ENCODE measurements around the gene PTTG1IP.
A peak's percentile ranks its signal among the peaks of the same experiment; 100 is the strongest.
"Not testable (repeated sequence)": the region's sequence is repeated elsewhere in the genome, so short reads cannot be mapped to it uniquely, and the experiment has no call there.

Gene PTTG1IP, protein sequence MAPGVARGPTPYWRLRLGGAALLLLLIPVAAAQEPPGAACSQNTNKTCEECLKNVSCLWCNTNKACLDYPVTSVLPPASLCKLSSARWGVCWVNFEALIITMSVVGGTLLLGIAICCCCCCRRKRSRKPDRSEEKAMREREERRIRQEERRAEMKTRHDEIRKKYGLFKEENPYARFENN

GRCh38 chr21:44873356-44874239 is at the start of gene PTTG1IP:
Gene PTTG1IP, minus strand, starts transcription at chr21:44873690. Its CDS starts 74 bp downstream, at chr21:44873616.
- DNase-seq (ENCODE audit: low read depth), result peak; percentile 99

GRCh38 chr21:44921928-44922327 is 48.4 kb upstream of the PTTG1IP start:
- no peak for DNase-seq (ENCODE audit: low read depth)

- peak; percentile 56 for DNase-seq (ENCODE audit: low read depth)
Measured at GRCh38 chr21:44920694-44921604, 47.5 kb upstream of the PTTG1IP start, which contains the start of gene ITGB2. Gene ITGB2, minus strand, starts transcription at chr21:44920899. Its CDS starts 10,117 bp downstream, at chr21:44910782.

DNA sequence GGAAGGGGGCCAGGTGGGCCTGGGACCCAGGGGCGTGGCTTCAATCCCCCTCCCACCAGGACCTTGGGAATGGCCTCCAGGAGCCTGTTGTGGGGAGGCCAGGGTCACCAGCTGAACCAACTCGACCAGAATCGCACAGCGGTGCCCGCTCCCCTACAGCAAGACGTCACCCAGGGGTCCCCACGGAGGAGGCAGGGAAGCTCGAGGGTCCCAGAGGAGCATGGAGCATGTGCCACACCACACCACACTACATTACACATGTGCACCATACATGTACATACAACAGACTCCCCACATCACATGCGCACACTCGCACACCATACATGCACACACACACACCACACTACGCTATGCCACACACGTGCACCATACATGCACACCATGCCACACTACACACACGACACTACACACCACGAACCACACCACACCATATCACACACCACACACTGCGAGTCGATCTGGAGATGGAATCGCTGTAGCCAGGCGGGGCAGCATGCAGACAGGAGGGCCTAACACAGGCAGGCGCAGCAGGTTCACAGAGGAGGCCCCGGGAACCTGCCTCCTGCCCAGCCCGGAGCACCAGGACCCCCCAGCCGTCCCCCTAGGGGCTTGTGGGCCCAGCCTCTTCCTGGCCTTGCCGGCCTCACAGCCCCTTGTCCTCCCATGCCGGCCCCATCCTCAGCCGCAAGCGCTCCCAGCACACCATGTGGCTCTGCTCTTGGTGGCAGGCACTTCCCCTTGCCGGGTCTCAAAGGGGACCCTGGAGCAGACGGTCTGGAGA is 46.6 kb upstream of the PTTG1IP start:
- no peak for DNase-seq (ENCODE audit: low read depth)

DNA sequence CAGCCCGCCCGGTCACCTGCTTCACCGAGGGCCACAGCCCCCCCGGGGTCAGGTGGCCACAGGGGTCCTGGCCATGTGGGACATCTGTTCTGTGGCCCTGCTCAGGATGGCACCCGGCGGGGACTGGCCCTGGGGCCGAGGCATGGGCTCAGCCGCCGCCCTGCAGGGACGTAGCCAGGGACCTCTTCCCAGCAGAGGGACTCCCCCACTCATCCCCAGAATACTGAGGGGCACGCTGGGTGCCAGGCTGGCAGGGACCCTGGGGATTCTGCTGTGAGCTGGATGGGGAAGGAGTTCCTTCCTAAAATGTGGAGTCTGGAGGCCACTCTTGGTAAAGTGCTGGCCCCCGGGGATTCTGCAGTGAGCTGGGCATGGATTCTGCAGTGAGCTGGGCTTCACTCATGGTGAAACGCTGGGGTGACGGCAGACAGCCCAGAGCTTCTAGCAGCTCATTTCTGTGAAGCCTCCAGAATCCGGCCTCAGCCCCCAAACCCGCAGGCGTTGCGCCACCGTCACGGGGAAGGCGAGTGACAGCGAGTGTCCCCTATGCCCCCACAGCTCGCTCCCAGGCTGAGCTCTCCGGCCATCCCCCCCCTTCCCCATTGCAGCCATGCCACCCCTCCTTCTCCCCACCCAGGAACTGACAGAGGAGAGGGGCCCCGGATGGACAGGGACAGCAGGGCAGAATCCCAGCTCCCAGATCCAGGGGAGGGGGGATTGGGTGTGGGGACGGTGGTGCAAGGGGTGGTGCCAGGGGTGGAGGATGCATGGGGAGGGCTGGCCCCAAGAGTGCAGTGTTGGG is 45.8 kb upstream of the PTTG1IP start:
- no peak for DNase-seq (ENCODE audit: low read depth)

DNA sequence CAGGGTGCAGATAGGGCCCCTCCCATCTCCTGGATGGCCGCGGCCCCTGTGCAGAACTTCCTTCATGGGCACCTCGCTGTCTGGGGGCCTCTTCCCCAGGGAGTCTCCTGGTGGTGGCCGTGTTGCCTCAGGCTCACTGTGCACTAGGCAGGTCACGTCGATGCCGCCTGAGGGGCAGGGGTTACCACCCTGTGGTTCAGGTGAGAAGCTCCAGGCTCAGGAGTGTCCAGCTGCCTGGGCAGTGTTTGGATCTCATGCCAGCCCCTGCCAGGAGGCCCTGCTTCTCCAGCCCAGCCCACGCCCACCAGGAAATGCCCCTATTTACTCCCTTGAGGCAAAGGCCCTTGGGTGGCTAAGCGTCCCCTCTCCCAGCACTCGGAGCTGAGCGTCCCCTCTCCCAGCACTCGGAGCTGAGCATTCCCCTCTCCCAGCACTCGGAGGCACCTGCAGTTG is 45.1 kb upstream of the PTTG1IP start:
- DNase-seq (ENCODE audit: low read depth), result no peak

GRCh38 chr21:44918107-44918470 is 44.6 kb upstream of the PTTG1IP start:
- no peak for DNase-seq (ENCODE audit: low read depth)

DNA sequence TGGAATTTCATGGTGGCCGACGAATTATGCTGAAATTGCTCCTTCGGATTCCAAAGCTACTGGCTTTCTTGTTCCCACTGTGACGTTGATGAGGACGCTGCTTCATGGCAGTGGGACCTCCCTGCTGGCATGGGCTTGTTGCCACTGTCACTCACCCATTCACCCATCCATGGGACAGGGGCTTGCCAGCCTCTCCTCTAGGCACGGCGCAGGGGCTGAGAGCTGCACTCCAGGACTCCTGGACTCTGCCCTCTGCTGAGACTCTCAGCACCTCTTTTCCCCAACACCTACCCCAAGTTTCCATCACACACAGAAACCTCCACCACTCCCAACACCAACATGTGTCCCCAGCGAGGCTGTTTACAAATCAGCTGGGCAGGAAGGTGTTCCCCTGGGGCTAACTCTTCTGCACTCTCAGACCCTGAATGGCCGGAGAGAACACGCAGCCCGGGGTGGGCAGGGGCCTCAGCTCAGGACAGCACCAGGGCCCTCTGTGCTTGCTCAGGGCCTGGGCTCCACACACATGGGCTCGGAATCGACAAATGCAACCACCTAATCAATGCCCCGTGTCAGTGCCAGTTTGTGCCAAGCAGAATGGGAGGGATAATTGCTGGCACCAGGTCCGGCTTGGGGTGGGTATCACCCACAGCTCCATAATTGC is 44.1 kb upstream of the PTTG1IP start:
- DNase-seq (ENCODE audit: low read depth), result no peak

GRCh38 chr21:44916965-44917364 is 43.5 kb upstream of the PTTG1IP start:
- DNase-seq (ENCODE audit: low read depth), result no peak

DNA sequence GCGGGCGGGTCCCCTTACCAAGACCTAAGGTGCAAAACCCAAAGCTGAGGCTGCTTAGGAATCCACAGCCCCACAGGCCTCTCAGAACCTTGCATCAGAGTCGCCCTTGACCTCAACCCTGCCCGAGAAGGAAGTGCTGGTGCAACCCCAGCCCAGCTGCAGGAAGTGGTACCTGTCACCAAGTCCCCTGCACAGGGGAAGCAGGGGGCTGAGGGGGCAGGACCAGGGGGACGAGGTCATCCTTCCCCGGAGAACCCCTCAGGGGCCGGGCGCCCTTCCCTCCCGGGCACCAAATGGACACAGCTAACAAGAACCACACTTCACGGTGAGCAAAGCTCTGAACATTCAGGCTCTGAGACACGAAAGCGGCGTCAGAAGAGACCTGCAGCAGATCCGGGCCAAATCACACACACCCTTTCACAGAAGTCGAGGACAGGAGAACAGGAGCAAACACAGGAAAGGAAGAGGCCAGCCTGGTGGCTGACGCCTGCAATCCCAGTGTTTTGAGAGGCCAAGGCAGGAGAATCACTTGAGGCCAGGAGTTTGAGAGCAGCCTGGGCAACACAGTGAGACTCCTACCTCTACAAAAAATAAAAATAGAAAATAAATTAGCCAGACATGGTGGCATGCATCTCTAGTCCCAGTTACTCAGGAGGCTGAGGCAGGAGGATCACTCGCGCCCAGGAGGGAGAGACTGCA is 40.8 kb upstream of the PTTG1IP start:
- peak; percentile 59 for DNase-seq (ENCODE audit: low read depth)

- DNase-seq (ENCODE audit: low read depth), result no peak
Measured at GRCh38 chr21:44913425-44914175, 40.1 kb upstream of the PTTG1IP start.

- DNase-seq (ENCODE audit: low read depth), result not testable (repeated sequence)
Measured at GRCh38 chr21:44912506-44913412, 39.3 kb upstream of the PTTG1IP start.

- no peak for DNase-seq (ENCODE audit: low read depth)
Measured at GRCh38 chr21:44912158-44912473, 38.6 kb upstream of the PTTG1IP start.

GRCh38 chr21:44911384-44912157 is 38.1 kb upstream of the PTTG1IP start:
- peak; percentile 45 for DNase-seq (ENCODE audit: low read depth)

DNA sequence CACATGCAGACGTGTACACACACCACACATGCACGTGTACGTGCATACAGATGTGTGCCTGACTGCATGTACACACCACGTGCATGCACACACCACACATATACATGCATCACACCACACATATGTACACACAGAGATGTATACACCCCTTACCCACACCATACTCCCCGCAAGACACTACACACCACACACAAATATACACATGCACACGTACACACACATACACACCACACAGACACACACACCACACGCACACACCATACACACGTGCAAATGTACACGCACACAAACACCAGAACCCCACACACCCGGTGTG is 37.5 kb upstream of the PTTG1IP start:
- DNase-seq (ENCODE audit: low read depth), result no peak

DNA sequence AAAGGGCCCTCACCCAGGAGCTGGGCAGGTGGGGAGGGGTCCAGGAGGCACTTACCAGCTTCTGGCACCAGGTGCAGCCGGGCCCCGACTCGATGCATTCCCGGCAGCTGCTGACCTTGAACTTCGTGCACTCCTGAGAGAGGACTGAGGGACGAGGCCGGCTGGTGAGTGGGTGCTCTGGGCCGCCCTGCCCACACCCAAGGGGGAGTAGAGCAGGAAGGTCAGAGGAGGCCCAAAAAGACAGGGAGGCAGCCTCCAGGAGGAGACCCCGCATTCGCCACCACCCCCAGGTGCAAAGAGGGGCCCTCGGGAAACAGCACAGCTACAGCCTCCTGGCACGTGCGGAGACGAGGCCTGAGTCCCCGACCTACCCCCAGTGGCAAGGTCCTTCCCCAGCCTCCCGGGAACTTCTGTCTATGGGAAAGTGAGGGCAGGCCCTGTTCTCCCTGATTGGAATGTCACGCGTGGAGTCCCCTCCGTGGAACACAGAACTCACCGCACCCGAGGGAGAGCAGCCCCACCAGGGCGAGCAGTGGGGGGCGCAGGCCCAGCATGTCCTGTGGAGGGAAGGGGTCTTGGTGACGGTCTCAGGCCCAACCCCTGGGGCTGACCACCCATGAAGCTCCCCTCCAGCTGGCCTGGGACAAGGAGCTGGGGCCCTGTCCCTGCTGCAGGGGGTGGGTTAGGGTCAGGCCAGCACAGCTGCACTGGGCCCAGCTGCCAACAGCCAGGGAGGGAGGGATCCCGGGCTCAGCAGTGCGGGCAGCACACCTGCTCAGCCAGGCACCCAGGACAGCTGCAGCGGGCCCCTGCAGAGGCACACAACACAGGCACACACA is 37.0 kb upstream of the PTTG1IP start:
- DNase-seq (ENCODE audit: low read depth), result no peak

Measured in activated gamma-delta T cell treated with anti-CD3 and anti-CD28 coated beads, Interleukin-2, amount 50 U/mL, for 16 hours (primary cell).